GM12891 (cell line): ENCODE measurements around the gene HOXD3.

Experiments
- POLR2A ChIP-seq: IDR thresholded peaks from 2 replicates; pipeline ENCODE4 v1.6.1; 2011; ENCODE audit warnings: low read depth, low read length, control low read depth
- POLR2AphosphoS5 ChIP-seq: IDR thresholded peaks from 2 replicates; pipeline ENCODE4 v1.6.1; 2011; ENCODE audit warnings: low read depth, low read length, control low read depth
- TAF1 ChIP-seq: IDR thresholded peaks from 2 replicates; pipeline ENCODE4 v1.6.1; 2011; ENCODE audit warnings: low read depth, low read length, control low read depth

- TF ChIP-seq POLR2AphosphoS5 = no peak
- no peak for TF ChIP-seq POLR2A
- TF ChIP-seq TAF1 = no peak
Measured at GRCh38 chr2:176181551-176181950, 24.4 kb downstream of the HOXD3 start.
